Pulmonary artery endothelial cell (primary cell): ENCODE measurements around the gene BRINP2. TPM values are rescaled to one million over a fixed set of nuclear protein-coding genes. Genes with fewer than 3 reads are reported as not detected.

Experiments
- DNase-seq: peaks from one replicate; pipeline ENCODE4 v3.0.0-alpha.2; 2011; ENCODE audit warnings: low read depth, low spot score
- total RNA-seq: library from RNA; depleted of rRNA; stranded (reverse); fragments of >200 nt; gene quantifications from 2 replicates; pipeline ENCODE4 v1.2.3, GENCODE V29; 2014

BRINP2 gene
- total RNA-seq, 1 donor from 2014 or later: not detected

DNA sequence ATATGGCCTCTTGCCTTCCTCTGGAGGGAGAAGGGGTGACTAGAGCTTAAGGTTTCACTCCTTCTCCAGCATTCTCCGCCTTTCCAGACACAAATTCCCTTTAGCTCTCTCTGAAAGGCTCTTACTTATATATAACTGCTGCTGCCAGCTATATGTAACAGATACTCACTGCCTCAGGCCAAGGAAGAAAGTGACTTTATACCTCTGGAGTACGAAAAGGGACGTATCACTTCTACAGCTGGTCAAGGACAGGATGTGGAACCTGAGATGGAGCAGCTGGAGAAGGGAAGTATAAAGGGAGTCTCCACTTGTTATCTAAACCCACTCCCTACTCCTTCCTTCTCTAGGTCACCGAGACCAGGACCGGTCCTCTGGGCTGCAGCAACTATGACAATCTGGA, 102.4 kb downstream of the BRINP2 start:
- no peak for DNase-seq

DNA sequence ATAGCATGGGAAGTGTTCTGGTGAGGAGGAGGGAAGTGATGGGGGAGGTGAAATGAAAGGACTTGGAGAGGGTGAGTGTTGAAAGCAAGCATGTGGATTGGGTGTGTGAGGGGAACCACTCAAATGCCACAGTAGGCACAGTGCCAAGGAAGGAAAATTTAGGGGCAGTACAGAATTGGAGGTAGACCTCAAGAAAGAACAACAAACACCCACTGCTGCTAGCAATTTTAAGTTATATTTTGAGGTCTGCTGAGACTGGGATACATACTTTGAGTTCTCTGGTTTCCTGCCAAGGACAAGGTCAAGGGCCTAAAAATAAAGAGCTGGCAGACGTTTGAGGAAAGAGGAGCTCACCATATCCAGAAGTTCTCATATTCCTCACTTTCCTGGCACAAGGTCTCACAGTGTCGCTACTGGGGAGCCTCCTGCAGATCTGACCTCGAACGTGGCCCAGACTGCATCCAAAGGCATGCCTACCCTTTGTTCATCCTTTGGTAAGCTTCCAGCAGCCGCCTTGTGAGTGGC, 104.0 kb downstream of the BRINP2 start:
- DNase-seq: no peak

DNA sequence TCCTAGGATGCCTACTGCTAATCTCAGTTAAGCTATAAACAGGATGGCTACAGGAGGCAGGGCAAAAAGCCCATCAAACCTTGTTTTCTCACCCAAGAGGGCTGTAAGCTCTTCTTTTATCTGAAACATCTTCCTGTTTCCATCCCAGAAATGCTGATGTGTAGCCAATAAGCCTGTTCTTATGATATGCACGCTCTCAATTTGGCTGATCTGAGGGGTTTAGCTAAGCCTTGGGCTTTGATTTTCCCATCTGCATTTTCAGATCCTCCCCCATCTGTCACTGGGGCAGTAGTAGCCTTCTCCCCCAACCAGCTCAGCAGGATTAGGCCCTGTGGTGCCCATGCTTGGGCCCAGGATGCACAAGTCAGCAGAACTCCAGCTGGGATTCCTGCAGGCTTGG, 105.0 kb downstream of the BRINP2 start:
- no peak for DNase-seq

DNA sequence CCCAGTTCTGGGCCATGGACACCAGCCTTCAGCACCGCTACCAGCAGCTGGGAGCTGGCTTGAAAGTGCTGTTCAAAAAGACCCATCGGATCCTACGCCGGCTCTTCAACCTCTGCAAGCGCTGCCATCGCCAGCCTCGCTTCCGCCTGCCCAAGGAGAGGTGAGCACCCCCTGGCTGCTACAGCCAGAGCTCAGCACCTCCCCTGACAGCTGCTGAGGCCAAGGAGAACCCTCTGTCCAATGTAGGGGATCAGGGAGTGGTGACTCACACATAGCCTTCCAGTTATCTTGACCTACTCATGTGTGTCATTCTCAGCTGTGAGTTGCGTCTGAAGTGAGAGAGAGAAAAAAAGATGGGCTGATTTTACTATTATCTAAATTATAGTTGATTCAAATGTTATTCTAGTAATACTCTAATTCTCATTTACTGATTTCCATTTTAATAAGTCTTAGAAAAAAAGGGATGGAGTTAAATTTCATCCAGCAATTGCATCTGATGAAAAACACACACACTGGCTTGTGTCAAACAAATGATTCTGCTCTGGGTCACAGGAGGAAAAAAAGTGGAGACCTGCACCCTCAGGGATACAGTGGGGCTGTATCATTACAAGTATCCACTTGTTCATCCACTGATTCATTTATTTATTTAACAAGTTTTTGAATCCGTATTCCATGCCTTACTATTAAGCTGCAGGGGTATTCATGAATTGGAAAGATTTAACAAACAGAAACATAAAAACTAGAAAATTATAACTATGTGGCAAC, 108.0 kb downstream of the BRINP2 start:
- no peak for DNase-seq

DNA sequence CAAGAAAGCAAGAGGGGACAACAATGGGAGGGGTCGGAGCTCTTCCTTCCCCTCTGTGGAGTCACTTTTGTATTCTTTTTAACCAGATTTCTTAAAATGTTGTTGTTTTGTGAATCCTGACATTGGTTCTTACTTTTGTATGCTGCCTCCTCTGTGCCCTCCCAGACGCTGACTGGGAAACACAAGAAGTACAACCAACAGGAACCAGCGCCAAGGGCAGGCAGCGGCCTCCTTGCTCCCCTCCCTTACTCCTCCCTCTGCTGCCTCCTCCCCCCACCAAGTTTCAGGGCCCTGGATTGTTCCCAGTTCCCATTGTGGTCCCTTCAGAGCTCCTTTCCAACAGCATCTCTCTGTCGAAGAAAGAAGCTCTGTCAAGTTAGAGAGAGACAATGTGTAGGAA, 111.1 kb downstream of the BRINP2 start:
- DNase-seq: no peak

DNA sequence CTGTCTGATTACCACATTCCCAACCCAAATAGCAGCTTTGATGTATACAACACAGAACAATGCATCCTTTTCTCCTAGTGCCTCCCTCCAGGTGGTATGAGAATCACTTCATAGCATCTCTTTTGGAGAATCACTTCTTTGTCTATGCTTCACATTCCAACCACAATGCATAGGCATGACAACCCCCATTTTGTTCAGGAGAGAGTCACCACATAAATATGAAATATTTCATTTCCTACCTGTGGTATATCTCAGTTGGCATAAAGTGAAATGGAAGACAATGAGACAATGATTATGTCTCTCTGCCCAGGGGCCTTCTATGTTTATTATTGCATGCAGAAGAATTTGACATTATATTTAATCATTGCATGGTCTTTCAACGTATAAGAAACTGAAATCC, 112.2 kb downstream of the BRINP2 start:
- DNase-seq: no peak

DNA sequence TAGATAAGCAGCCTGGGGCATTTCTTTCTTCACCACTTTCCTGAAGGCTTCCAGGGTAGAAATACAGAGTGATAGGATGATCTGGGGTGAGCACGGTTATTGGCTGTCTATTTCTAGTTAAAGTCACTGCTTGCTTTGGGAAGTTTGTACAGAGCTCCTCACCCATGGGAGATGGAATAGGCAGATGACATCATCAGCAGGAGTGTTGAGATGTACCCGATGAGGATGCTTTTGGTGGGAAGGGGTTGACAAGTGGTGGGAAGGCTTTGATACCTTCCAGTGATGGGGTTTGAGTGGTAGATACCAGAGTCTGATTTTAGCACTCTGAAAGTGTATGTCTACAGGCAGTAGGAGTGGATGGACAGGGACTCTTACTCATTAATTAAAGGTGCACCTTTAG, 112.6 kb downstream of the BRINP2 start:
- DNase-seq: no peak

DNA sequence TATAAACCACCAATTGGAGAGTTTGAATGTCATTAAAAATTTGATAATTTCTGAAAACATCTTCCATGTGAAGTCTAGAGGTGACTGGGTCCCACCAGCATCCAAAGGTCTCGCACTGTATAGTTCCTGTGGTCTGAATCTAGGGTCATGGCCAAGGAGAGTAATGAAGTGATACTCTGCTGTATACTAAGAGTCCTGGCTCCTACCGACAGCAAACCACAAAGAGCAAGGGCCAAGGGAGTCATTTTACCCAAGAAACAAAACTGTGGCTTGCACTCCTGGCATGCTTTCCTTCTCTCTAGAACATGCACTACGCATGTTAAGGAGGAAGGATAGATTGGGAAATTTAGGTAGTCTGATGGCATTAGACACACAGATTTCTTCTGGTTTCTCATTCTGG, 115.6 kb downstream of the BRINP2 start:
- DNase-seq: no peak

DNA sequence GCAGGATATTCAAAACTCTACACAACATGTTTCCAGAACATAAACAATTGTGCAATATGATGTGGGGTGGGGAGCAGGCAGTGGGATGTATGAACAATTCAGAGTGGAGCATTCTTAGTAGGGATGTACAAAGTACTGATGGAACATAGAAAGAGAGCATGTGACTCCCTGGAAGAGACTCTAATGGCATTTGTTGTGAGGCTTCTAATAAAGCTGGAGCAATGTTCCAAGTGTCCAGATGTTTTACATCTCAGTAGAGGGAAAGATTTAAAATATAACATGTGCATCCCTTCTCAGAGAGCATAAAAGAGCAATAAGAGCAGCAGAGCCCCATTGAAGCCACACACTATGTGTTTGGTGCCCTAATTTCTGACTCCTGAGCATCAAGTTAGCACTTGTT, 116.5 kb downstream of the BRINP2 start:
- no peak for DNase-seq

DNA sequence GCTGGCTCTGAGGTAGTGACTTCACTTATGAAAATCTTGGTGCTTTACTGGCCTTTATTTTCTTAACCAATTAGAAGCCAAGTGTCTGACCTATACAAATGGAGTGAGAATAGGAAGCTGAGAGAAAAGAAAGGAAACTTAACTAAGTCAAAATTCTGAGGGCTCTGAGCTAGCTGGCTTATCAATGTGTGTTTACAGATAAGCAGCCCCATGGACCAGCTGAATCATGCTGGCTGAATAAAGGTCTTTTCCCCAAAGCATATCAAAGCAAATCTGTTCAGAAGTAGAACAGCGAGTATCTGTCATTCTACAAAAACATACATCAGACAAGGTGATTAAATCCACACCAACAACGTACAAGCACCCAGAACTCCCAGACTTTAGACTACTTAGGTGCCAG, 117.2 kb downstream of the BRINP2 start:
- DNase-seq: no peak

DNA sequence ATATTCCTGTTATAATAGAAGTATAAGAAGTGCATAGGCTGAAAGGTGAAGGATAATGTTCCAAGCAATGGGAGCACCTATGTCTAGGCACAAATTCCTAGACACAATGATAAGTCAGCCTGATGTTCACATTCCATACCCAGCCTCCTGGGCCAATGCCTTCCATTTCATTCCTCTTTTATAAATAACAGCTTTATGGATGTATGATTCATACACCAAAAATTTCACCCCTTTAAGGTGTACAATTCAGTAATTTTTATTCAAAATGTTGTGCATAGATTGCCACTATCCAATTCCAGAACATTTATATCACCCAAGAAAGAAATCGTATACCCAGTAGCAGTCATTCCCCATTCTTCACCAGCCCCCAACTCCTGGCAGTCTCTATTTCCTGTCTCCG, 118.8 kb downstream of the BRINP2 start:
- no peak for DNase-seq

DNA sequence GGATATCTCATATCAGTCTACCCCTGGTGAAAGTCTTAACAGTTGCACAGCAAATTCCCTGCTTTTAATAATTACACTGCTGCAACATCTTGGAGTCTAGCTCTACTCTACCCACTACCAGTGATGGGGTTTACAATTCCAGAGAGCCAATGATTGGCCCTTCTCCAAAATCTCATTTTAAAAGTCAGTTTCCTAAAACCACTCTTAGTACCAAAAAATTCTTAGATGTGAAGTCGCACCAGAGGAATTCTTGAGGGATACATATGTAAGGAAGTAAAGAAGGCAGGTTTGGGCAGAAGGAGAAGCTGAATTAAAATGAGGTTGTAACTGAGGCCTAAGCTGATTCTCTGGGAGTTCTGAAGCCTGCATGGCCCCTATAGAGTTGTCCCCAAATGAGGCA, 129.7 kb downstream of the BRINP2 start:
- no peak for DNase-seq

DNA sequence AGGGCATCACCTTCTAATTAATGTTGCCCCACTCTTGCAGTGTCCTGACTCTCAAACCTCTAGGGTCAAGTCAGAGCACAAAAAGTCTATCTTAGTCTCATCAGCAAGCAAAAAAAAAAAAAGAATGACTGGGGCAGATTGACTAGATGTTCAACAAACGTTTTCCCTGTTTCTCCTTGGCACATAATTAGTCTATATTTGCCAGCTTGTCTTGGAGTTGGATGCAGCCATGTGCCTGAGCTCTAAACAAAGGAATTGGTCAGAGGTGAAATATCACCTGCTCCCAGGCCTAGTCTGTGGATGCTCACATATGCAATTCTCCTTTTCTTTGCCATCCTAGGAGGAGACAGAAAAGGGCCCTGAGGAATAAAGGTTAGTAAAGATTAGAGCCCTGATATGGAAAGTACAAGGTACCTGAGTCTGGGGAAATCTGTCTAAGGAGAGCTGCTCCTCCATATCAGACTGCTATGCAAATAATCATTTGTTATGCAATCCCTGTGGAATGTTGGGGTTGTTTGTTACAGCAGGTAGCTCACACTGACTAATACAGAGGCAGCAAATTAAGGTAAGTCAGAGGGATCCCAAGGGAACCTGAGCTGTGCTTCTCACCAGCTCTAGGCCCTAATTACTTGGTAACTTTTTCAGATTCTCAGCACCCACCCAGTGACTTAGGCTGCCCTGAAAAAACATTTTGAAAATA, 130.8 kb downstream of the BRINP2 start:
- DNase-seq: no peak

DNA sequence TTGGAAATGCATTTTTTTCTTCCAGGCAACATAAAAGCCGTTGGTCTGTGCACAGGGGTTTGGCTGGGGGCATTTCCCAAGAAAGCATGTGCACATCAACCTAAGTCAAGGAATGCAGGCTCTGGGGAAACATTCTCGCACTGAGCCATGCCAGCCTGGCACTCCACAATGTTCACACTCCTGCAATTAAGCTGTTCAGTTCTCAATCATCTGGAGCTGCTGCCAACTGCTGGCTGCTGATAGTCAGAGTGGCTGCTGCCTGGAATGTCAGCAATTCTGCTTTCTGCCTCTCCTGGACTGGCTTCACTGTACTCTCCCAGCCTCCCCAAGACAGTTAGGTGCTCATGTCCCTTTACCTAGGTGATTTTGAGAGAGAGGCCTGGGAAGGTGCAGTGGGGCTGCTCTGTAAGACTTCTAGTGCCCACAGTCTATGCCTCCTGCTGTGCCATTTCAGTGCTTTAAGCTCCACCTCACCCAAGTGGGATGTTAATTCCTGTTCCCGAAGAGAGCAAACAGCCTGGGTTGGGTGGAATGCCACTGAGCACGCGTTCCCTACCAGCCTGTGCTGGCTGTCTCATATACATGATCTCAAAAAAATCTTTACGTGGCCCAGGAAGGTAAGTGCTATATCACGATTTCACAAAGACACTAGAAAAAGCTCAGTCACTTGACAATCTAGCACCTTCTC, 131.7 kb downstream of the BRINP2 start:
- DNase-seq: no peak

DNA sequence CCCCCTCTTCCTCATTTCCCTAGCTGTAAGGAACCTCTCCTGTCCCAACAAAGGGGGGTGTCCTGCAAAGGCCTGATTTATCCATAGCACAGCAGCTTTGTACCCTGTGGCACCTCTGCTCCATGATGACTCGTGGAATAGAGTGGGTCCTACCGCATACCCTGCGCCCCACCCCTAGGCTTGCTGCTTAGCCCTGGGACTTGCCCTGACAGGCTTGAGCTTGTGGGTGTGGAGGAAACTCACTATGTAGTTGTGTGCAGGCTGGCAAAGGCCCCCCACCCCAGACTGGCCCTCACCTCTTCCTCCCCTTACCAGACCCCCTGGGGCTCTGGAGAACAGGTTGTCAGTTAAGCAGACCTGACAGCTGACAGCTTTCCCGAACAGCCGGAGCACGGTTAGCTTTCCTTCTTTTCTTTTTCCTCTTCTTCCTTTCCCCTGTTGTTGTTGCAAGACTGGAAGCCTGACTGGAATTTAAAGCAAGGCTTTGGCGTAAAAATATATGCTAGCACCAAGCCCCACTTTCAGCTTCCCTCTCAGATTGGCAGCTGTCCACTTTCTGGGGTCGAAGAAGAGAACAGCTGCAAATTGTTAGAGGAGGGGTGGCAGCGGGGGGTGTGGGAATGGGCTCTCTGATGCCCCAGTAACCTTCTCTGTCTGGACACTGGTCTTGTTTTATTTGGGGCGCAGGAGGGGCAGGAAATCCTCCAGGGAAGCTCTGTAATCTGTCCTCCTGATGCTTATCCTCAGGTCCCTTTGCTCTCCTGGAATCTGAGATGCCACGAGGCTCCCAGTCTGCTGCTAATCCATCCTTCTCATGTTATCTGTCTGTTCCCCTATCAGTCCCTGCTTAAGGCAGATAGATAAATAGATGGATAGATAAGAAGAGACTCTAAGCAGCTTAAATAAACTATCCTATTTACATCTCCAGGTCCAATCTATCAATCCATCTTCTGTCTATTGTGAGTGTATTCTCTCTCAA, 134.6 kb downstream of the BRINP2 start:
- DNase-seq: no peak

DNA sequence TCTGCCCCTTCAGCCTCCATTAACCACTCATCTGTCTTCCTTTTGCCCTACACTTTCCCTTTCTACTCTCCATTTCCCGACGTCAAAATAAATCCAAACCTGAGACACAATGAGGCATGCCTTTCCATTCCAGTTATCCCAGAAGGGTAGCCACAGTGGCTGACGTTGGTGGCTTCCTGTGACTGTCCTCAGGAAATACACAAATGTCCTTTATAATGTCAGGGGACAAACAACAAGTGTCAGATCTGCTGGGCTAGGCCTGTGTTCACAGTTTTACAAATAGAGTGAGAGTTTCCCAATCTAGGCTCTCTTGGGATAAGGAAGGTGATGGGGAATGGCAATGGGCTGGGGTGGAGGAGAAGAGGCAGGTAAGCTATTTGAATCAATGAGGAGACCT, 135.3 kb downstream of the BRINP2 start:
- no peak for DNase-seq

DNA sequence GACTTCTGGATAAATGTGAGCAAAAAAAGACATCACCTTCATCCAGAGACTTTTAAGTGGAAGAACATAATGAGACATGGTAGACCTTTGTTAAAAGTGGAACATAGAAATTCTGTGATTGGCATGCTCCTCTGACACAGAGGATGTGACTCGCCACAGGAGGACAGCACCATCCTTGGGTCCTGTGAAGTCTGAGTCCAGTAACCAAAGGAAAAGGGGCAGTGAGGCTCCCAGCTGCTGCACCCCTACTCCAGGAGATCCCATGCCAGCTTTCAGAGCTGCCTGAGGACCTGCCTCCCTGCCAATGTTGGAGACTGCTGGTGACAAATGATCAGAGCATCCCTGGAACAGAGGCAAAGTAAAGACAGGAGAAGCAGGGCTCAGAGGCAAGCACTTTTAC, 136.2 kb downstream of the BRINP2 start:
- DNase-seq: no peak

DNA sequence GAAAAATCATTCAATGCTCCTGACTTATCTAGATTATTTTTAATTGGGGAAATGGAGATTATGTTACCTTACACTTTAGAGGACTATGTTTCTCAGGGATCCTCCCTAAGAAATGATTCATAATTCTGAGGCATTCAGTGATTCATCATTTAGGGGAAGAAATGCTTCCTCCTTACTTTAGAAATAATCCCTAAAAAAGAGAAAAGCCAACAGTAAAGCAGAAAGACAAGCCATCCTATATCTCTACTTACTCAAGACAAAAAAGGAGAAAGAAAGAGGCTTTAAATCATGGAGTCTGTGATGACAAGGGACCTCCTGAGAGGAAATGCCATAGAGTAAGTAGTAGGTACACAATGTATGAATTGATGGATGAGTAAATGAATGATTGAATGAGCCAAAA, 137.0 kb downstream of the BRINP2 start:
- DNase-seq: no peak

DNA sequence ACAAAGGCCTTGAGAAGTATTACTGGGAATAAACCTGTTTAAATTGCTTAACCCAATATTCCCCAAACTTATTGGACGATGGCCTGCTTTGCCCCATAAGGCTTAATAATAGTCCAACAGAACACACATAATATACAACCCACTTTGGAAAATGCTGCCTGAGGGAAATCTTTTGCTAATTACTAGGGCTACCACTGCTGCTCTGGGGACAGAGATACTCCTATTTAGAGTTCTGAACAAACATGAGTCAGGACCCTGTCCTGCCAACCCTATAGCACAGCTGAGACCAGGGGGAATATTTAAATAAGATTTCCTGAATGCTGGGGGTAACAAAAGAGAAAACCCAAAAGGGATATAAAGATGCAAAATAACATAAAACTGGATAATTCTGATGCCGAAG, 139.1 kb downstream of the BRINP2 start:
- no peak for DNase-seq

DNA sequence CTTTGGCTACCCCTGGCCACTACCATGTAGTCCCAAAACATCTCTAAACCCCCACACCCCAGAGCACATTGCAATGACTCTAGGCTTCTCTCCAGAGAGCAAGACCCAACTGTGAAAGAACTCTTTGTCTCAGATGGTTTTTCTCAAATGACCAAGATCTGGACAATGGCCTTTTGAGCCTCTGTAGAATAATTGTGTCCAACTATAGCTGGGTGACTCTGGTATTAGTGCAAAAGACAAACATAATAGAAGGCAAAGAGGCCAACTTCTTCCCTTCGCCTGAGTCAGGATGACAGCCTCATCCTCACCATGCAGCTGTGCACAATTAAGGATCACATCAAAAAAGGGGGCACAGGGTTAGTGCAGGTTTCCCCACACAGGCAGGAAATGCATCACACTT, 139.6 kb downstream of the BRINP2 start:
- no peak for DNase-seq

DNA sequence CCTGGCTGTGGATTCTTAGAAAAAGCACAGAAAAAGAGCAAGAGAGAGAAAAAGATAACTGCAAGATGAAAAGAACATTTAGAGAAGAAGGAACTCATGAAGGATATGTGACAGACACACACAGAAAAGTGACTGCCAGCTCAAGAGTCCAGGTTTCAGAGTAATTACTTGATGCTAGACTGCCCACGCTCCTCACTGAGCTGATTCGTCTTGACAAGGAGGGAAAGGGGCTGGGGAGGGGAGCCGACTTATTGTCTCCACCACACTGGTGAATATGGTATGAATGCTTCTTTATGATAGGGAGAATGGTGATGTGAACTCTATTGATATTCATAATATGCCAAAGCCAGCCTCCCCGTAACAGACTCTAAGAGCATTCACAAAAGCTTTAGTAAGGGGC, 140.4 kb downstream of the BRINP2 start:
- no peak for DNase-seq
